Endothelial cell of umbilical vein (primary cell): ENCODE measurements around the gene FTH1. TPM values are rescaled to one million over a fixed set of nuclear protein-coding genes. Genes with fewer than 3 reads are reported as not detected.

Experiments used
- BruUV-seq: library from RNA; stranded (reverse); fragments of 400-500 nt; replicated peaks from 2 replicates; lab custom pipeline; 2021; lab: Mats Ljungman, UMichigan
- CTCF ChIA-PET: fragments of 300-600, 350-600 bp; sonication (Branson Sonifier 250); formaldehyde crosslinking; loops from one replicate; lab custom pipeline; 2021; ENCODE audit warnings: antibody characterized with exemption, inconsistent platforms; lab: Charles Lee
- POLR2A ChIA-PET: fragments of 300-600, 350-600 bp; sonication (Branson Sonifier 250); formaldehyde crosslinking; loops from one replicate; lab custom pipeline; 2021; ENCODE audit warnings: antibody characterized with exemption, inconsistent platforms; lab: Charles Lee
- DNase-seq: peaks from one replicate; pipeline ENCODE4 v3.0.0-alpha.2; 2011; ENCODE audit warnings: low read depth, low spot score
- FAIRE-seq: peaks from 2 replicates; lab custom pipeline; 2011; peaks lifted over from hg19 to GRCh38; lab: Jason Lieb, UNC
- H2AFZ ChIP-seq: 2 replicates; pipeline ENCODE4 v1.6.0; 2012; ENCODE audit warnings: low read depth, low read length, control low read depth, inconsistent platforms
- H3K27ac ChIP-seq: 2 replicates; pipeline ENCODE4 v1.5.1; 2011; ENCODE audit warnings: low read depth, mild to moderate bottlenecking, control low read depth, low read length, moderate library complexity; ENCODE audit not compliant: insufficient read depth
- H3K27me3 ChIP-seq, 2 experiments: 2 replicates each; pipeline versions ENCODE4 v1.6.0 to v1.6.1; 2011; ENCODE audit warnings: low read length in 2 of 2, mixed read lengths in 1 of 2; ENCODE audit not compliant: control insufficient read depth in 2 of 2, insufficient read depth in 2 of 2
- H3K36me3 ChIP-seq, 2 experiments: 2 replicates in 1 of 2; 3 replicates in 1 of 2; pipeline ENCODE4 v1.5.1; 2011; ENCODE audit warnings: low read length in 2 of 2, mild to moderate bottlenecking in 1 of 2, moderate library complexity in 1 of 2; ENCODE audit not compliant: control insufficient read depth in 2 of 2, insufficient read depth in 2 of 2; ENCODE audit errors: extremely low read depth in 1 of 2
- H3K4me1 ChIP-seq: 3 replicates; pipeline ENCODE4 v1.5.1; 2011; ENCODE audit warnings: mild to moderate bottlenecking, low read length; ENCODE audit not compliant: control insufficient read depth, insufficient read depth; ENCODE audit errors: extremely low read depth
- H3K4me2 ChIP-seq: 2 replicates; pipeline ENCODE4 v1.6.1; 2011; ENCODE audit warnings: low read length, control low read depth, mixed read lengths; ENCODE audit not compliant: insufficient read depth
- H3K4me3 ChIP-seq, 3 experiments: fragments of 200-600 bp in 1 of 3; sonication (generic), shearing (Covaris generic) in 1 of 3; replicated peaks in 1 of 3; 2 replicates each; pipeline ENCODE4 v1.5.1; 2011 to 2016; ENCODE audit warnings: control low read depth in 3 of 3, low read length in 3 of 3, mild to moderate bottlenecking in 2 of 3, inconsistent platforms in 1 of 3, low read depth in 1 of 3, moderate library complexity in 1 of 3; ENCODE audit not compliant: insufficient read depth in 1 of 3
- H3K79me2 ChIP-seq: 2 replicates; pipeline ENCODE4 v1.6.0; 2012; ENCODE audit warnings: low read length, inconsistent platforms; ENCODE audit not compliant: control insufficient read depth, insufficient read depth
- H3K9ac ChIP-seq: replicated peaks from 2 replicates; pipeline ENCODE3; 2011; ENCODE audit warnings: low read length, control low read depth; ENCODE audit not compliant: insufficient read depth; ENCODE audit errors: extremely low read depth
- H3K9me1 ChIP-seq: replicated peaks from 3 replicates; pipeline ENCODE4 v1.6.0; 2011; ENCODE audit warnings: mild to moderate bottlenecking, low read length; ENCODE audit not compliant: control insufficient read depth, insufficient read depth; ENCODE audit errors: extremely low read depth
- H3K9me3 ChIP-seq: replicated peaks from 2 replicates; pipeline ENCODE4 v1.5.1; 2012; ENCODE audit warnings: low read length, inconsistent platforms; ENCODE audit not compliant: control insufficient read depth, insufficient read depth
- H4K20me1 ChIP-seq: replicated peaks from 2 replicates; pipeline ENCODE3; 2011; ENCODE audit warnings: mild to moderate bottlenecking, low read length; ENCODE audit not compliant: control insufficient read depth, insufficient read depth; ENCODE audit errors: extremely low read depth
- CTCF ChIP-seq, 2 donors: IDR thresholded peaks; 1 replicate in 1 of 2; 2 replicates in 1 of 2; pipeline ENCODE4 v1.5.1; 2011; ENCODE audit warnings: low read length in 2 of 2, mild to moderate bottlenecking in 2 of 2, moderate library complexity in 2 of 2, control low read depth in 1 of 2, inconsistent platforms in 1 of 2, low read depth in 1 of 2; ENCODE audit not compliant: insufficient read depth in 1 of 2; ENCODE audit errors: extremely low read depth in 1 of 2
- EZH2 ChIP-seq: IDR thresholded peaks from 2 replicates; pipeline ENCODE4 v1.6.1; 2012; ENCODE audit warnings: borderline replicate concordance, low read depth, mild to moderate bottlenecking, moderate library complexity, low read length, inconsistent platforms; ENCODE audit not compliant: severe bottlenecking
- FOS ChIP-seq: IDR thresholded peaks from 2 replicates; pipeline ENCODE4 v1.6.1; 2011; ENCODE audit warnings: mild to moderate bottlenecking, low read length, moderate library complexity, borderline replicate concordance; ENCODE audit not compliant: insufficient read depth
- GATA2 ChIP-seq: IDR thresholded peaks from 2 replicates; pipeline ENCODE4 v1.7.0; 2011; ENCODE audit warnings: low read depth, mild to moderate bottlenecking, moderate library complexity, mixed read lengths, low read length; ENCODE audit not compliant: insufficient read length, insufficient read depth
- JUN ChIP-seq: IDR thresholded peaks from 2 replicates; pipeline ENCODE4 v1.6.1; 2011; ENCODE audit warnings: borderline replicate concordance, low read depth; ENCODE audit not compliant: insufficient read length, insufficient read depth
- MAX ChIP-seq: IDR thresholded peaks from 2 replicates; pipeline ENCODE4 v1.6.1; 2011; ENCODE audit not compliant: insufficient read depth, insufficient read length
- MYC ChIP-seq: IDR thresholded peaks from one replicate; pipeline ENCODE4 v1.6.1; 2011; ENCODE audit warnings: mild to moderate bottlenecking, low read depth, low read length
- POLR2A ChIP-seq: IDR thresholded peaks from 2 replicates; pipeline ENCODE4 v1.6.1; 2012; ENCODE audit warnings: low read depth, mild to moderate bottlenecking, control low read depth, low read length
- POLR2AphosphoS5 ChIP-seq: IDR thresholded peaks from 2 replicates; pipeline ENCODE4 v1.6.1; 2012; ENCODE audit warnings: low read depth, mild to moderate bottlenecking, control low read depth, low read length, moderate library complexity; ENCODE audit not compliant: insufficient read depth
- dilution Hi-C: fragments of 300-500 bp; cut with MboI; formaldehyde crosslinking; loops from one replicate; pipeline ENCODE4 v1.15.0; 2019; ENCODE audit warnings: low sequenced_read_pairs; ENCODE audit not compliant: extremely low pct_ligation_motif_present
- intact Hi-C: fragments of 100-400 bp; cut with micrococcal nuclease; formaldehyde crosslinking; loops from one replicate; pipeline ENCODE4 v1.10.0; 2022
- polyA plus RNA-seq, 4 experiments: library from polyadenylated mRNA; depleted of rRNA in 3 of 4; stranded (reverse) in 3 of 4; unstranded in 1 of 4; fragments of >200 nt; gene quantifications; 2 replicates each; pipeline versions ENCODE4 v1.2.1 to v1.2.3, GENCODE V29; 2011 to 2012; ENCODE audit warnings: missing spikeins in 1 of 4
- total RNA-seq: library from RNA; stranded (reverse); gene quantifications from 2 replicates; pipeline ENCODE4 v1.2.3, GENCODE V29; 2021

FTH1 gene
- total and polyA plus RNA-seq, 2 donors (not counting 3 experiments of a cell fraction or from before 2014, with no cell fraction given): 1,177 to 2,501 TPM

GRCh38 chr11:62000539-62001446 is 33.4 kb upstream of the FTH1 start:
- Histone ChIP-seq H3K4me2 (no peak overlapping the region), H3K9me1 (no peaks in the 10 kb centered on the region), H2AFZ (no peak overlapping the region), H3K79me2 (no peaks in the 10 kb centered on the region), H3K36me3 (no peaks in the 10 kb centered on the region), H3K4me1 (peaks cover 2% of the 10 kb centered on the region), H3K4me3 (no peak overlapping the region), H4K20me1 (no peaks in the 10 kb centered on the region), H3K9ac (no peak overlapping the region), H3K27ac (no peak overlapping the region), H3K27me3 (no peaks in the 10 kb centered on the region), H3K9me3 (no peaks in the 10 kb centered on the region)
- intact Hi-C loops (no loop called here), dilution Hi-C loops (no loop called here)
- DNase-seq: no peak
- FAIRE-seq: no peak
- no TSS peak for BruUV-seq
- POLR2A ChIA-PET: no interaction called here
- TF ChIP-seq GATA2: no peak
- CTCF ChIA-PET: no interaction called here

DNA sequence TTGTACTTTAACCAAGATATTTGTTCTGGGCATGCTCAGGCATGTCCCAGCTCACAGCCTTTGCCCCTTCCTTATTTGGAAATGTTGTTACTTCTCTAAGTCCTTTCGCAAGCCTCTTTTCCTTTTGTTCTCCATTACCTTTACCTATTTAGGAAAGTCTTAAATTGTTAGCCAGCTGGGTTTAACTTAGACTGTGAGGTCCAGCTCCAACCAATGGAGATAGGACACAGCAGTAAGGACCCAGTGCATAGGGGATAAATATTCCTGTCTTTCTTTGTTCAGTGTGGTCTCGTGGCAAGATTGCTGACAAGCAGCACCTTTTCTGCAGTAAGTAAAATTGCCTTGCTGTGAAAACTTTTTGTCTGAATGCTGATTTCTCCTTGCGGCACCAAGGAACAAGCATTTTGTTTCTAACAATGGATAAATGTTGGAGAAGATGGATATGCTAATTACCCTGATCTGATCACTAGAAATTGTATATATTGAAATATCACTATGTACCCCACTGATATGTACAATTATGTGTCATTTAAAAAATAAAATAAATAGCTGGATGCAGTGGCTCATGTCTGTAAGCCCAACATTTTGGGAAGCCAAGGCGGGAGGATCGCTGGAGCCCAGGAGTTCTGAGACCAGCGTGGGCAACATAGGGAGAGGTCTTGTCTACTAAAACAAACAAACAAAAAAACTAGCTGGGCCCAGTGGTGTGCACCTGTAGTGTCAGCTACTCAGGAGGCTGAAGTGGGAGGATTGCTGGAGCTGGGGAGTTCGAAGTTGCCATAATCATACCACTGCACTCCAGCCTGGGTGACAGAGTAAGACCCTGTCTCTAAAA is 31.9 kb upstream of the FTH1 start:
- no TSS peak for BruUV-seq
- ChIA-PET POLR2A (interaction anchor here (0.7 kb wide), 1 partner anchor 219 kb away, joined by 5 read pairs; no protein-coding TSS in a partner anchor), CTCF (no interaction called here)
- H3K4me1 ChIP-seq: peaks cover under 1% of the 10 kb centered on the region
- dilution Hi-C loops (no loop called here), intact Hi-C loops (no loop called here)
- no peaks in the 10 kb centered on the region for H3K27me3 ChIP-seq
- FAIRE-seq: no peak
- H3K79me2 ChIP-seq: no peaks in the 10 kb centered on the region
- H3K9me1 ChIP-seq: no peaks in the 10 kb centered on the region
- no peaks in the 10 kb centered on the region for H3K9me3 ChIP-seq
- H3K4me3 ChIP-seq: no peak overlapping the region
- no peaks in the 10 kb centered on the region for H3K36me3 ChIP-seq
- no peak overlapping the region for H3K4me2 ChIP-seq
- no peak for DNase-seq
- H2AFZ ChIP-seq: no peak overlapping the region
- no peaks in the 10 kb centered on the region for H4K20me1 ChIP-seq
- no peak overlapping the region for H3K27ac ChIP-seq
- H3K9ac ChIP-seq: no peak overlapping the region
- TF ChIP-seq GATA2 (no peak), JUN (no peak), POLR2A (no peak), POLR2AphosphoS5 (no peak), CTCF (IDR thresholded peaks at IDR 0.05; ENCODE audit: extremely low read depth in 1 of 2, insufficient read depth in 1 of 2, low read depth in 1 of 2, low read length in 2 of 2) (no peak), MYC (no peak), FOS (no peak), MAX (no peak), EZH2 (no peak)
